CD4-positive, alpha-beta T cell treated with Interleukin-6 for 4 hours (primary cell): ENCODE measurements around the gene ZNF778.

Experiments used
- DNase-seq: peaks from one replicate; pipeline ENCODE4 v3.0.0-alpha.2; 2020; ENCODE audit warnings: mixed read lengths

Gene ZNF778

GRCh38 chr16:89278441-89279240 lies 61.1 kb downstream of the ZNF778 start:
- DNase-seq: no peak

- no peak for DNase-seq
Observed at GRCh38 chr16:89279666-89280481, 62.4 kb downstream of the ZNF778 start.

- no peak for DNase-seq
Observed at GRCh38 chr16:89280546-89281188, 63.2 kb downstream of the ZNF778 start.

GRCh38 chr16:89281189-89281577 lies 63.7 kb downstream of the ZNF778 start:
- no peak for DNase-seq

- no peak for DNase-seq
Observed at GRCh38 chr16:89281829-89282228, 64.3 kb downstream of the ZNF778 start.

- DNase-seq: no peak
Observed at GRCh38 chr16:89282523-89282922, 65.0 kb downstream of the ZNF778 start.

- no peak for DNase-seq
Observed at GRCh38 chr16:89283449-89283848, 65.9 kb downstream of the ZNF778 start.

- DNase-seq: no peak
Observed at GRCh38 chr16:89285381-89285780, 67.9 kb downstream of the ZNF778 start.

- DNase-seq: no peak
Observed at GRCh38 chr16:89286096-89286495, 68.6 kb downstream of the ZNF778 start.
